Neural cell (in vitro differentiated cells): ENCODE measurements around the gene PPM1L. TPM values are rescaled to one million over a fixed set of nuclear protein-coding genes. Genes with fewer than 3 reads are reported as not detected.

Experiments used
- H2AFZ ChIP-seq: fragments of 200-600, 300-800 bp; sonication (generic), shearing (Covaris generic); 2 replicates; pipeline ENCODE4 v1.6.0; 2014; ENCODE audit warnings: low read depth, mild to moderate bottlenecking, antibody characterized with exemption, low read length, moderate library complexity
- H3F3A ChIP-seq: fragments of 200-600 bp; shearing (Covaris generic); 2 replicates; pipeline ENCODE4 v1.6.1; 2016; ENCODE audit warnings: mild to moderate bottlenecking, moderate library complexity, mixed read lengths, antibody characterized with exemption, low read length; ENCODE audit not compliant: insufficient read depth, poor library complexity, severe bottlenecking
- H3K27ac ChIP-seq: fragments of 200-600, 300-800 bp; sonication (generic), shearing (Covaris generic); 2 replicates; pipeline ENCODE4 v1.5.1; 2014; ENCODE audit warnings: mild to moderate bottlenecking, low read length, moderate library complexity
- H3K27me3 ChIP-seq: fragments of 300-800, 200-600 bp; sonication (generic), shearing (Covaris generic); 2 replicates; pipeline ENCODE4 v1.6.0; 2014; ENCODE audit warnings: mild to moderate bottlenecking, low read depth, low read length, moderate library complexity; ENCODE audit not compliant: insufficient read depth
- H3K36me3 ChIP-seq: fragments of 300-800, 200-600 bp; sonication (generic), shearing (Covaris generic); 2 replicates; pipeline ENCODE4 v1.5.1; 2014; ENCODE audit warnings: mild to moderate bottlenecking, antibody characterized with exemption, low read length, moderate library complexity; ENCODE audit not compliant: insufficient read depth
- H3K4me2 ChIP-seq: fragments of 300-800, 200-600 bp; sonication (generic), shearing (Covaris generic); 2 replicates; pipeline ENCODE4 v1.6.0; 2014; ENCODE audit warnings: mild to moderate bottlenecking, low read length
- H3K4me3 ChIP-seq: fragments of 300-800, 200-600 bp; sonication (generic), shearing (Covaris generic); 2 replicates; pipeline ENCODE4 v1.5.1; 2014; ENCODE audit warnings: mild to moderate bottlenecking, low read length, moderate library complexity
- H3K79me2 ChIP-seq: fragments of 200-600 bp; shearing (Covaris generic); replicated peaks from 2 replicates; pipeline ENCODE4 v1.6.0; 2014; ENCODE audit warnings: mild to moderate bottlenecking, low read length, moderate library complexity; ENCODE audit not compliant: insufficient read depth
- H3K9ac ChIP-seq: fragments of 300-800, 200-600 bp; sonication (generic), shearing (Covaris generic); 2 replicates; pipeline ENCODE4 v1.6.1; 2016; ENCODE audit warnings: mild to moderate bottlenecking, low read length, mixed read lengths
- H3K9me2 ChIP-seq: fragments of 200-600 bp; shearing (Covaris generic); 2 replicates; pipeline ENCODE4 v1.6.1; 2016; ENCODE audit warnings: mild to moderate bottlenecking, low read length, mixed read lengths; ENCODE audit not compliant: insufficient read depth
- H3K9me3 ChIP-seq: fragments of 200-600, 300-800 bp; sonication (generic), shearing (Covaris generic); 2 replicates; pipeline ENCODE4 v1.6.1; 2016; ENCODE audit warnings: mild to moderate bottlenecking, mixed run types, low read length, moderate library complexity, mixed read lengths
- H4K20me1 ChIP-seq: fragments of 200-600 bp; shearing (Covaris generic); 2 replicates; pipeline ENCODE4 v1.6.1; 2016; ENCODE audit warnings: mild to moderate bottlenecking, mixed run types; ENCODE audit not compliant: insufficient read depth
- EP300 ChIP-seq: fragments of 450-650 bp; conservative IDR thresholded peaks from 2 replicates; pipeline ENCODE4 v1.6.1; 2014; ENCODE audit warnings: antibody characterized with exemption, mild to moderate bottlenecking, moderate library complexity; ENCODE audit not compliant: poor library complexity, severe bottlenecking
- EZH2 ChIP-seq: fragments of 200-600, 300-800 bp; shearing (Covaris generic), sonication (generic); IDR thresholded peaks from 2 replicates; pipeline ENCODE4 v1.6.1; 2014; ENCODE audit warnings: antibody characterized with exemption, low read length, borderline replicate concordance, mild to moderate bottlenecking; ENCODE audit not compliant: insufficient read depth, poor library complexity, severe bottlenecking
- MXI1 ChIP-seq: fragments of 450-650 bp; conservative IDR thresholded peaks from 2 replicates; pipeline ENCODE4 v1.6.1; 2014; ENCODE audit warnings: antibody characterized with exemption, mild to moderate bottlenecking; ENCODE audit not compliant: poor library complexity, severe bottlenecking
- POLR2AphosphoS5 ChIP-seq: IDR thresholded peaks from 2 replicates; pipeline ENCODE4 v1.6.1; 2012
- RAD21 ChIP-seq: fragments of 450-650 bp; conservative IDR thresholded peaks from 2 replicates; pipeline ENCODE4 v1.6.1; 2014; ENCODE audit warnings: antibody characterized with exemption, mild to moderate bottlenecking, moderate library complexity
- REST ChIP-seq: IDR thresholded peaks from 2 replicates; pipeline ENCODE4 v1.6.1; 2012; ENCODE audit warnings: borderline replicate concordance
- SMC3 ChIP-seq: fragments of 450-650 bp; conservative IDR thresholded peaks from 2 replicates; pipeline ENCODE4 v1.6.1; 2014; ENCODE audit warnings: antibody characterized with exemption, mild to moderate bottlenecking, moderate library complexity; ENCODE audit not compliant: poor library complexity
- TAF1 ChIP-seq: IDR thresholded peaks from 2 replicates; pipeline ENCODE4 v1.6.1; 2012; ENCODE audit warnings: low read depth
- polyA plus RNA-seq: library from polyadenylated mRNA; depleted of rRNA; stranded (reverse); fragments of >200 nt; gene quantifications from 2 replicates; pipeline ENCODE4 v1.2.3, GENCODE V29; 2014
- TF ChIP-seq, protein P1 (sequence below): fragments of 450-650 bp; IDR thresholded peaks from 2 replicates; pipeline ENCODE4 v1.5.1; 2014; ENCODE audit warnings: antibody characterized with exemption, mild to moderate bottlenecking, moderate library complexity; ENCODE audit not compliant: poor library complexity, severe bottlenecking

Gene PPM1L
- polyA plus RNA-seq, 1 donor from 2014 or later = 24.9 TPM

- Histone ChIP-seq H3K4me3 (no peak overlapping the region), H3K27me3 (no peaks in the 10 kb centered on the region), H3K27ac (no peak overlapping the region), H3K79me2 (no peaks in the 10 kb centered on the region), H3K9me2 (no peaks in the 10 kb centered on the region), H3K9me3 (no peaks in the 10 kb centered on the region), H3K4me2 (no peak overlapping the region), H4K20me1 (no peaks in the 10 kb centered on the region), H3K9ac (no peak overlapping the region), H3K36me3 (no peaks in the 10 kb centered on the region), H2AFZ (no peak overlapping the region), H3F3A (no peaks in the 10 kb centered on the region)
- no peak for TF ChIP-seq MXI1
- no peak for TF ChIP-seq EZH2
- TF ChIP-seq TAF1 = no peak
- TF ChIP-seq REST = no peak
- no peak for TF ChIP-seq POLR2AphosphoS5
- no peak for TF ChIP-seq SMC3
Observed at GRCh38 chr3:160842021-160843005, 86.3 kb downstream of the PPM1L start.

DNA sequence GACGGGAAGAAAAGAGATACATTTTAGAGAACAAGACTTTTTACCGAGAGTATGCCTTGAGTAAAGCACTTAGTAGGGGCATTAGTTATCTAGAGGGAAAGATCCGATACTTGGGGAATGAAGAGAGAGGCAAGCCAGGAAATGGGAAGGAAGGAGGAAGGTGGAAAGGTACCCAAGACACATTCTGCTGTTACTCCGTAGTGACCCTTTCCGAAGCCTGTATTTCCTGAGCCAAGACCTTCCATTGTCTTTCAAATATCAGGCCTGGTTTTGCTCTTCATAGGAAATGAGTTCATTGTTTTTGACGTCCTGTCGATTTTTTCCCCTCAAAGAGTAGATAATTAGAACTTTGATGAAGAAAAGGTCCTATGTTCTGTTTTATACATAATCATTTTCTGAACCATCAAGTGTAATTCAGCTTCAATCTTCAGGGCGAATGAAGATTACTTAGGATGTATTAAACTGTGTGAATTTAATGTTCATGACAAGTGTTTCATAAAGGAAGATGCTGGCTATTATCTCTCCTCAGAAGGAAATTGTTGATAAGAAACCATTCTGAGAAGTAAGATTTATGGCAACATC is 95.7 kb downstream of the PPM1L start:
- TF ChIP-seq, protein P1, sequence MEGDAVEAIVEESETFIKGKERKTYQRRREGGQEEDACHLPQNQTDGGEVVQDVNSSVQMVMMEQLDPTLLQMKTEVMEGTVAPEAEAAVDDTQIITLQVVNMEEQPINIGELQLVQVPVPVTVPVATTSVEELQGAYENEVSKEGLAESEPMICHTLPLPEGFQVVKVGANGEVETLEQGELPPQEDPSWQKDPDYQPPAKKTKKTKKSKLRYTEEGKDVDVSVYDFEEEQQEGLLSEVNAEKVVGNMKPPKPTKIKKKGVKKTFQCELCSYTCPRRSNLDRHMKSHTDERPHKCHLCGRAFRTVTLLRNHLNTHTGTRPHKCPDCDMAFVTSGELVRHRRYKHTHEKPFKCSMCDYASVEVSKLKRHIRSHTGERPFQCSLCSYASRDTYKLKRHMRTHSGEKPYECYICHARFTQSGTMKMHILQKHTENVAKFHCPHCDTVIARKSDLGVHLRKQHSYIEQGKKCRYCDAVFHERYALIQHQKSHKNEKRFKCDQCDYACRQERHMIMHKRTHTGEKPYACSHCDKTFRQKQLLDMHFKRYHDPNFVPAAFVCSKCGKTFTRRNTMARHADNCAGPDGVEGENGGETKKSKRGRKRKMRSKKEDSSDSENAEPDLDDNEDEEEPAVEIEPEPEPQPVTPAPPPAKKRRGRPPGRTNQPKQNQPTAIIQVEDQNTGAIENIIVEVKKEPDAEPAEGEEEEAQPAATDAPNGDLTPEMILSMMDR = no peak
- no peak for TF ChIP-seq EP300
- TF ChIP-seq MXI1 = no peak
- TF ChIP-seq TAF1 = no peak
- no peak for TF ChIP-seq EZH2
- TF ChIP-seq REST = no peak
- no peak for TF ChIP-seq POLR2AphosphoS5
- no peak for TF ChIP-seq RAD21
- no peak for TF ChIP-seq SMC3
- H3K27ac ChIP-seq = no peak overlapping the region

More for the DNA sequence above, 95.7 kb downstream of the PPM1L start:
- Histone ChIP-seq H3K36me3 (no peaks in the 10 kb centered on the region), H4K20me1 (no peaks in the 10 kb centered on the region), H2AFZ (no peak overlapping the region), H3K79me2 (no peaks in the 10 kb centered on the region), H3K9me3 (no peaks in the 10 kb centered on the region), H3K4me3 (no peak overlapping the region), H3K4me2 (no peak overlapping the region), H3K9ac (no peak overlapping the region), H3F3A (no peaks in the 10 kb centered on the region), H3K27me3 (no peaks in the 10 kb centered on the region), H3K9me2 (no peaks in the 10 kb centered on the region)
